Activated T-helper 2 cell treated with anti-CD3 and anti-CD28 coated beads, Interferon-gamma antibody, Interleukin-2, Interleukin-4, amounts not matched to agents 10 μg/mL and 5 μg/mL and 100 μg/mL, durations not matched to agents 14 hours and 24 hours and 36 hours (primary cell): ENCODE results near the gene DEDD2. TPM values are rescaled to one million over a fixed set of nuclear protein-coding genes. Genes with fewer than 3 reads are reported as not detected.
A peak's percentile ranks its signal among the peaks of the same experiment; 100 is the strongest.

Experiments used
- DNase-seq: peaks from one replicate; pipeline ENCODE4 v3.0.0; 2021; ENCODE audit warnings: low spot score
- H3K27ac Mint-ChIP-seq: one replicate; pipeline ENCODE4 v1.8.0; 2021; ENCODE audit warnings: mixed read lengths
- H3K27me3 Mint-ChIP-seq: one replicate; pipeline ENCODE4 v1.8.0; 2021; ENCODE audit warnings: low read depth, mixed read lengths
- H3K36me3 Mint-ChIP-seq: one replicate; pipeline ENCODE4 v1.8.0; 2021; ENCODE audit warnings: low read depth, mixed read lengths
- H3K4me1 Mint-ChIP-seq: one replicate; pipeline ENCODE4 v1.8.0; 2021; ENCODE audit warnings: low read depth, mixed read lengths
- H3K4me3 Mint-ChIP-seq: one replicate; pipeline ENCODE4 v1.8.0; 2021; ENCODE audit warnings: low read depth, mild to moderate bottlenecking, moderate library complexity, mixed read lengths
- H3K9me3 Mint-ChIP-seq: one replicate; pipeline ENCODE4 v1.8.0; 2021; ENCODE audit warnings: mixed read lengths
- intact Hi-C: fragments of 100-400 bp; cut with micrococcal nuclease; formaldehyde crosslinking; loops from one replicate; pipeline ENCODE4 v1.15.1; 2023
- total RNA-seq: library from RNA; stranded (reverse); gene quantifications from 2 replicates; pipeline ENCODE4 v1.2.3, GENCODE V29; 2022

Gene DEDD2
- total RNA-seq, 1 donor from 2014 or later, result 33.6 TPM

DNA sequence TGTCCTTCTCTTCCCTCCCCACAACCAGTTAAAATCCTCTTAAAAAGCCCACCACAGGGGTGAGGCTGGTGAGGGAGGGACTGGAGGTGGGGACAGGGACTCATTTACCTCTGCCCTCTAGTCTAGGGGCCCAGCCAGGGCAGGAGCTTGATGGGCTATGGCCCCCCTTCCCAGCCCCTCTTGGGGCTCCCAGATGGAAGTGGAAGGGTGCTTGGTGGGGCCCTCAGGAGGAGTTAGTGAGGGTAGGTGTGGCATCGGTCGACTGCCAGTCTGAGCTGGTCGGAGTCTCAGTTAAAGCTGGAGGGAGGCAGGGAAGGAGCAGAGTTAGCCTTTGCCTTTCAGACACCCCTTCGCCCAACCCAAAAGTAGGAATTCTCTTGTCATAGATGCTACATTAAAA, 13.1 kb upstream of the DEDD2 start:
- no peaks in the 10 kb centered on the region for H3K9me3 Mint-ChIP-seq
- no peak overlapping the region for H3K27ac Mint-ChIP-seq
- peaks cover 8% of the 10 kb centered on the region for H3K4me1 Mint-ChIP-seq
- no peak overlapping the region for H3K4me3 Mint-ChIP-seq
- peaks cover 93% of the 10 kb centered on the region for H3K36me3 Mint-ChIP-seq
- no peak for DNase-seq
- intact Hi-C loops, result no loop called here
- H3K27me3 Mint-ChIP-seq, result no peaks in the 10 kb centered on the region

DNA sequence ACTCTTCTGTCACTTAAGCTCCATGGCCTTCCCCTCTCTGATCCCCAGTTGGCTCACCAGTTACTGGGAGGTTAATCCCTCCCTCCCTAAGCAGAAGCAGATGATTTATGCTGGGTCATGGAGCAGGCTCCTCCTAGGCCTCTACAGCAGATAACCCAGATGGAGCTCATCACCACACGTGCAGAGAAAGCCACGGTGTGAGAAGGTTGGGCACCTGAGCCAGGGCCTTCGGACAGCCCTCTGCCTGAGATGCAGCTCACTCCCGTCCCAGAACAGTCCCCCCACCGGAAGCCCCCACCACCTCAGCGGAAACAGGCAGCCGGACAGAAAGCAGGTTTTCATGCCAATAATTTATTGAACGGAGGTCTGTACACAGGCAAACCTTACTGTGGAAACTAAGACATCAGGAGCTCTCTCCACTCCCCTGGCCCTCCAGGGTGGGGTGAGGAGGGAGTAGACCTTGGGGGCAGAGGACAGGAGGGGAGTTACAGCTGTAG, 12.4 kb upstream of the DEDD2 start:
- DNase-seq, result no peak
- Mint-ChIP-seq H3K27me3 (no peaks in the 10 kb centered on the region), H3K4me1 (peaks cover 8% of the 10 kb centered on the region), H3K36me3 (peaks cover 88% of the 10 kb centered on the region), H3K27ac (peak overlapping the region; percentile 60), H3K4me3 (no peak overlapping the region), H3K9me3 (no peaks in the 10 kb centered on the region)
- intact Hi-C loops, result no loop called here

DNA sequence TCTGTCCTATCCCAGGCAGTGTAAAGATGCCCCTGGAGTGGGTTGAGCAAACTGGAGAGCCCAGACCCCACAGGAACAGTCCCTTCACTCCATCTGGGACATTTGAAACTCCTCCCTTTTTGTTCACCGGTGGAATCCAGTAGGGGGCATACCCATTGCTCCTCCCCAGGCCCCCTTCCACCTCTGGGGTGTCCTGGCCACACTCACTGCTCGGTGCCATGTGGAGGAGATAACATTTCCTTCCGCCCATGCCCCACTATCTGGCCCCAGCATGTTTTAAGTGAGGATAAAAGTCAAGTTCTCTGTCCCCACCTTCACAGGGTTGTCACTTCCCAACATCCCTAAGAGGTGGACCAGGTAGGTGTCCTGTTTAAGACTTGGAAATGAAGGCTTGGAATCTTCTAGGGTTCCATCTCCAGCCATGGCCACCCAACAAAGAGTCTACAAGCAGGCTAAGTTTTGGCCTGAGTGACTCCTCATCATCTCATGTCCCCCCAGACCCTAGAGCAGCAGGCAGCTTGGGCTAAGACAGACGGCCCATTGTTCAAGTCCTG, 11.9 kb upstream of the DEDD2 start:
- Mint-ChIP-seq H3K27me3 (no peaks in the 10 kb centered on the region), H3K4me1 (peaks cover 8% of the 10 kb centered on the region), H3K36me3 (peaks cover 88% of the 10 kb centered on the region), H3K9me3 (no peaks in the 10 kb centered on the region), H3K27ac (peak overlapping the region; percentile 60), H3K4me3 (no peak overlapping the region)
- no peak for DNase-seq
- intact Hi-C loops, result no loop called here

DNA sequence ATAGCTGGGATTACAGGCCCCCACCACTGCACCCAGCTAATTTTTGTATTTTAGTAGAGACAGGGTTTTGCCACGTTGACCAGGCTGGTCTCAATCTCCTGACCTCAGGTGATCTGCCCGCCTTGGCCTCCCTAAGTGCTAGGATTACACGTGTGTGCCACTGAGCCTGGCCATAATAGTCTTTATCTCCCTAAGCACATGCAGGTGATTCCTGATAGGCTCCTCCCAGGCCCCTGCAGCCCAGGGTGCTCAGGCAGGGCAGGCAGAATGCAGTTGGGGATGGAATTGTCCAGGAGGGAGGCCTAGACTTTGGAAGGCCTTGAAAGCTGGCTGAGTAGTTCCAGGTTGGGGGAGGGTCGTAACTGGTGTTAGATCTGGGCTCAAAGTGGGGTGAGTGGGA, 11.2 kb upstream of the DEDD2 start:
- H3K36me3 Mint-ChIP-seq, result peaks cover 85% of the 10 kb centered on the region

DNA sequence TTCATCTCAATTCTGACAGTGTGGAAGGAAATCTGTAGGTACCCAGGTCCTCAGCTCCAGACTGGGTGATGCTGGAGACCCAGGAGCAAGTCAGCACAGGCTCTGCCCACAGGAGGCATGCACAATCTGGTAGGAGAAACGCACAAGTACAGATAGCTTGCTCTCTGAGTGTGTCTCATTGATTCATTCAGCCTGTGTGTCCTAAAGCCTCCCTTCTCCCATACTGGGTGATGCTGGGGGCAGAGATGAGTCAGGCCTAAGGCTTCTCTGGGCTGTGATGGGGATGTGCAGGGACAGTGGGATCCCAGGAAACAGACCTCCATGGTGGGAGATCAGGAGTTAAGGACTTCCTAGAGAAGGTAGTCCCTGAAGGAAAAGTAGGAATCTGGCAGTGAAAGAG, 9.4 kb upstream of the DEDD2 start:
- Mint-ChIP-seq H3K4me1 (peaks cover 12% of the 10 kb centered on the region), H3K27me3 (no peaks in the 10 kb centered on the region), H3K4me3 (no peak overlapping the region), H3K36me3 (peaks cover 79% of the 10 kb centered on the region), H3K27ac (no peak overlapping the region), H3K9me3 (no peaks in the 10 kb centered on the region)
- intact Hi-C loops, result no loop called here
- DNase-seq, result no peak

More for the DNA sequence above, 11.2 kb upstream of the DEDD2 start:
- Mint-ChIP-seq H3K9me3 (no peaks in the 10 kb centered on the region), H3K27me3 (no peaks in the 10 kb centered on the region), H3K4me1 (peaks cover 8% of the 10 kb centered on the region), H3K4me3 (no peak overlapping the region), H3K27ac (no peak overlapping the region)
- DNase-seq, result no peak
- intact Hi-C loops, result no loop called here

DNA sequence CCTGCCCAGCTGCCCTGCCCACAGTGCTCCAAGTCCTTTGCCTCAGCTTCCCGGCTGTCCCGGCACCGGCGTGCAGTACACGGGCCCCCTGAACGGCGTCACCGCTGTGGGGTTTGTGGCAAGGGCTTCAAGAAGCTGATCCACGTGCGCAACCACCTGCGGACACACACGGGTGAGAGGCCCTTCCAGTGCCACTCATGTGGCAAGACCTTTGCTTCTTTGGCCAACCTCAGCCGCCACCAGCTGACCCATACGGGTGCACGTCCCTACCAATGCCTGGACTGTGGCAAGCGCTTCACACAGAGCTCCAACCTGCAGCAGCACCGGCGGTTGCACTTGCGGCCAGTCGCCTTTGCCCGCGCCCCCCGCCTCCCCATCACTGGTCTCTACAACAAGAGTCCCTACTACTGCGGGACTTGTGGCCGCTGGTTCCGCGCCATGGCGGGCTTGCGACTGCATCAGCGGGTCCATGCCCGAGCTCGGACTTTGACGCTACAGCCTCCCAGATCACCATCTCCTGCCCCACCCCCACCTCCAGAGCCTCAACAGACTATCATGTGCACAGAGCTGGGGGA, 8.3 kb upstream of the DEDD2 start:
- no peak overlapping the region for H3K4me3 Mint-ChIP-seq
- intact Hi-C loops, result no loop called here
- H3K36me3 Mint-ChIP-seq, result peaks cover 73% of the 10 kb centered on the region
- no peaks in the 10 kb centered on the region for H3K9me3 Mint-ChIP-seq
- no peaks in the 10 kb centered on the region for H3K27me3 Mint-ChIP-seq
- H3K4me1 Mint-ChIP-seq, result peaks cover 15% of the 10 kb centered on the region
- no peak overlapping the region for H3K27ac Mint-ChIP-seq
- no peak for DNase-seq

DNA sequence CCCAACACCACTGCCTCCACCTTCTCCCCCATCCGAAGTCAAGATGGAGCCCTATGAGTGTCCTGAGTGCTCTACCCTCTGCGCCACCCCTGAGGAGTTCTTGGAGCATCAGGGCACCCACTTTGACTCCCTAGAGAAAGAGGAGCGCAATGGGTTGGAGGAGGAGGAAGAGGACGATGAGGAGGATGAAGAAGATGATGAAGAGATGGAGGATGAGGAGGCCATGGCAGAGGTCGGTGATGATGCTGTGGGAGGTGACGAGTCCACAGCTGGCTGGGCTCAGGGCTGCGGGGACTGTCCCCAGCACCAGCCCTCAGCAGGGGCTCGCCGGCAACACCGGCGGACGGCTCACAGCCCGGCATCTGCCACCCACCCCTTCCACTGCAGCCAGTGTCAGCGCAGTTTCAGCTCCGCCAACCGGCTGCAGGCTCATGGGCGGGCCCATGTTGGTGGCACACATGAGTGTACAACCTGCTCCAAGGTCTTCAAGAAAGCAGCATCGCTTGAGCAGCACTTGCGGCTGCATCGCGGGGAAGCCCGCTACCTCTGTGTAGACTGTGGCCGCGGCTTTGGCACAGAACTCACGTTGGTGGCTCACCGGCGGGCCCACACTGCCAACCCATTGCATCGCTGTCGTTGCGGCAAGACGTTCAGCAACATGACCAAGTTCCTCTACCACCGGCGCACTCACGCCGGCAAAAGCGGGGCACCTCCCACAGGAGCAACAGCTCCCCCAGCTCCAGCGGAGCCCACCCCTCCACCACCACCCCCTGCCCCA, 7.7 kb upstream of the DEDD2 start:
- no peak for DNase-seq
- no peaks in the 10 kb centered on the region for H3K27me3 Mint-ChIP-seq
- H3K36me3 Mint-ChIP-seq, result peaks cover 71% of the 10 kb centered on the region
- no peaks in the 10 kb centered on the region for H3K9me3 Mint-ChIP-seq
- intact Hi-C loops, result no loop called here
- H3K4me1 Mint-ChIP-seq, result peaks cover 18% of the 10 kb centered on the region
- H3K4me3 Mint-ChIP-seq, result no peak overlapping the region
- H3K27ac Mint-ChIP-seq, result no peak overlapping the region

DNA sequence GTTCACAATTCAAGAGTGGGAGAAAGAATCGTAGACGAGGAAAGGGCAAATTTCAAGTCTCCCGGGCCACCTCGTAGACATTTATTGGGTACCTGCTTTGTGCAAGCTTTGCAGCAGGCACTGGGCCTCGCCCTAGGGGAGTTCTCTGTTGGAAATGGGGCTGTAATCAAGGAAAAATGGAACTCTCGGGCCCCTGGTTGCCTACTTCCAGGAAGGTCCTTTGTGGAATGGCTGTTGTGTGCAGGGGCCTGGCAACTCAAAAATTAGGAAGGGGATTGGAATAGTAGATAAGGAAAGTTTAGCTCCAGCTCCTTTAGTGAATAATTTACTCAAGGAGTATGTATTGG, 3.2 kb upstream of the DEDD2 start:
- peaks cover 36% of the 10 kb centered on the region for H3K36me3 Mint-ChIP-seq
- intact Hi-C loops, result loop anchor here (1.0 kb wide), 2 partner anchors 22 to 88 kb away; partner anchors contain the start of genes GSK3A and POU2F2
- peak overlapping the region; percentile 95 for H3K27ac Mint-ChIP-seq
- peaks cover 27% of the 10 kb centered on the region for H3K4me1 Mint-ChIP-seq
- no peaks in the 10 kb centered on the region for H3K9me3 Mint-ChIP-seq
- H3K4me3 Mint-ChIP-seq, result peak overlapping the region; percentile 99
- DNase-seq, result no peak
- no peaks in the 10 kb centered on the region for H3K27me3 Mint-ChIP-seq

DNA sequence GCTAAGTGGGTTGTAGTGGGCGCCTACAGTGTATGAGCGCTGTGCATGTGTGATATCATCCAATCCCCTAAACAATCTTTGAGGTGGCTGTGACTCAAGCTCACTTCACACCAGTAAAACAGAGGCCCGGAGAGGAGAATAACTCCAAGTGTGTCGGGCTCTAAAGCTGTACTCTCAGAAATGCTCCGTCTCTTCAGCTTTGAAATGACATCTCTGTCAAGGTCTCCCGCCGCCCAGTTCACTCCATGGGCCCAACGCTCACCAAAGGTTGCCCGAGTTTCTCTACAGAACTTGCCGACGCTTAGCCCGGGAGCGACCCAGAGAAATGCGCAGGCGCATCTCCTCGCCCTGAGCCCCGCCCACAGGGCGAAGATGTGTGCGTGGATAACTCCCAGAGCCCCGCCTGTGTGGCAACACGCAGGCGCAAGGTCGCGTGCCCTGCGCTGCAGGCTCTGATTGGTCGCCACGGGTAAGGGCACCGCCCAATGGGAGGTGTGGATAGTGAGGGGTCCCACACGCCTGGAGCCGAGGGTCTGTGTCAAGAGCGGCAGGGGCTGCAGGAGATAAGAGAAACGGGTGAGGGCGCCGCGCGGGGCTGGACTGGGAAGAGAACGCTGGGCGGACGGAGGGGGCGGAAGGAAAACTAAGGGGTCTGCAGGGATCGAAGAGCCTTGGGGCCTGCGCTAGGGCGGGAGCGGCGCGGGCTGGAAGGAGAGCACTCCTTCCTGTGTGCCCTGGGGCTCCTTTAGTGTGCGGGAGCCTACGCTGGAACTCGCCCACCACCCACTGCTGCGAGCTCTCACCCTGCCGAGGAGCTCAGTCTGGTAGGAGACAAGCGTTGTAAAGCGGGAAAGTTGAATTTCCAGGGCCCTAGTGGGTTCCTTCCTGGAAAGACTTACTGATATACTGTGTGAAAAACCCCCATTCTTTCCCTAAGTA, 2.6 kb upstream of the DEDD2 start, which contains the start of gene ZNF526:
ZNF526 (plus strand) TSS at position 501 of the 939 bp plus-strand sequence. CDS start 4,092 bp downstream, outside the sequence.
- Mint-ChIP-seq H3K27me3 (no peaks in the 10 kb centered on the region), H3K27ac (peak within 1 kb of the TSS; percentile 95), H3K4me1 (peaks cover 33% of the 10 kb centered on the region), H3K36me3 (peaks cover 38% of the 10 kb centered on the region), H3K4me3 (peak within 1 kb of the TSS; percentile 99), H3K9me3 (no peaks in the 10 kb centered on the region)
- peak; percentile 98 for DNase-seq
- intact Hi-C loops, result loop anchor here (1.0 kb wide), 2 partner anchors 22 to 88 kb away; partner anchors contain the start of genes GSK3A and POU2F2

DNA sequence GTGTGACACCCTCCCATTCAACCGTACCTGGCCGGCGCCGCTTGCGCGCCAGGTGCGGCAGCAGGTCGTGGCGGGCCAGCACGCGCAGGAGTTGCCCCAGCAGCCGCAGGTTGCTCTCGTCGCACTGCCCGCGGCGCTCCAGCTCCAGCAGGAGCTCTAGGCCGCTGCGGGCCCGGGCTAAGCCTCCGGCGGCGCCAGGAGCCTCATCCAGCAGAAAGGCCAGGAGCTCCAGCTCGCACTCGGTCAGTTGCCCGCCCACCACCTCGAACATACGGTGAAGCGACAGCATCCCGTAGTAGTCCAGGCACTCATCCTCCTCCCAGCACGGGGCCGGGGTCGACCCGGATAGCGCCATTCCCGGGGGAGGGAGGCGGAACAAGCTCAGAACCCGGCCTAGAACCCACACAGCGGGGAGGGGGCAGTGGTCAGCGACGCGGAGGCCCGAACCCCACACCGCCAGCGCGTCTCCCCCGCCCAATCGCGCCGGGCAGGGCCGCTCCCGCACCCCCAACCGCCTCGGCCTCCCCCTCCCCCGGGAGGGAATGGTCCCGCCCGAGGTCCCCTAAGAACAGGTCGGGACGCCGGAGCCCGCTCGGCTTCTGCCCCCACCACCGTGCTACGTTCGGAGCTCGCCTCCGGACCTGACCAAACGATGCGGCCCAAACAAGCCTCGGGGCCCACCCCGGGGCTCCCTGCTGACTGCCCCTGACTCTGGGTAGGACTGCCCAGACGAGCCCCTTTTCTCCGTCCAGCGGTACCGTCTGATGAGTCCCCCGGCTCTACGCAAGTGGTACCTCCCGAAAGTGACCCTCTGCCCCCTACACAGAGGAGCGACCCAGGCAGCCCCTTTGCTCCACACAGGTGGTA, 591 bp downstream of the DEDD2 start:
- H3K27me3 Mint-ChIP-seq, result no peaks in the 10 kb centered on the region
- H3K4me1 Mint-ChIP-seq, result peaks cover 52% of the 10 kb centered on the region
- H3K4me3 Mint-ChIP-seq, result peak overlapping the region; percentile 91
- peak; percentile 27 for DNase-seq
- no peaks in the 10 kb centered on the region for H3K9me3 Mint-ChIP-seq
- peak overlapping the region; percentile 95 for H3K27ac Mint-ChIP-seq
- intact Hi-C loops, result loop anchor here (1.0 to 2.0 kb wide), 3 partner anchors 16 to 94 kb away; partner anchors contain the start of gene CIC
- H3K36me3 Mint-ChIP-seq, result peaks cover 37% of the 10 kb centered on the region

DNA sequence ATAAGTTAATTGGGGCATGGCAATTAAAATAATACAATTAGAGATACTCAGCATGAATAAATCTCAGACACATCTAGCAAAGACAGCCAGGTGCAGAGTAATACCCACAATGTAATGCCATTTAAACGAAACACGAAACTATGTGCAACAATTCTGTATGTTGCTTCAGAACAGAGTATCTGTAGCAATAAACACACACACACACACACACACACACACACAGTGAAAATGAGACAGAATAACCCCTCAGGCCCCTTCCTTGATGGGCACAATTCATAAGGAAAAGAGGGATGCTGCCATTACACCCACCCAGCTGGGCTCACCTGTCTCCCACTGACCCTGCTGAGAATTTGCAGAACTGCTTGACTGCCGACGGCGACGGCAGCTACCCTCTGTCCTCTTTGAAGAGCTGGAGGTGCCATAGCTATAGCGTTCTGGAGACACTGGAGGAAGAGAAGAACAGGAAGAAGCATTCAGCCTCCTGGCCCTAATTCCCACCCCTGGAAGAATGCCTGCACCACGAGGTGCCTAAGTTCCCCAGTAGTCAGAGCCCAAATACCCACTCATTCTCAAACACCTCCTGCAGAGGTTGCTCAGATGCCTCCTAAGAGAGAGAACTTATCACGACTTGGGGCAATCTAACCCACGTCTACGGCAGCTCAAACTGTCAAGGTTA, 2.5 kb downstream of the DEDD2 start:
- no peaks in the 10 kb centered on the region for H3K27me3 Mint-ChIP-seq
- peaks cover 32% of the 10 kb centered on the region for H3K36me3 Mint-ChIP-seq
- peaks cover 48% of the 10 kb centered on the region for H3K4me1 Mint-ChIP-seq
- H3K9me3 Mint-ChIP-seq, result no peaks in the 10 kb centered on the region
- peak overlapping the region; percentile 91 for H3K4me3 Mint-ChIP-seq
- DNase-seq, result no peak
- intact Hi-C loops, result no loop called here
- no peak overlapping the region for H3K27ac Mint-ChIP-seq
